WI38 (cell line): ENCODE data around the gene MAP3K1.
A peak's percentile ranks its signal among the peaks of the same experiment; 100 is the strongest.
"Not testable (repeated sequence)": the region's sequence is repeated elsewhere in the genome, so short reads cannot be mapped to it uniquely, and the experiment has no call there.

Source experiments
- H3K4me3 ChIP-seq: 2 replicates; pipeline ENCODE4 v1.5.1; 2011; ENCODE audit warnings: low read depth, mild to moderate bottlenecking, control low read depth, low read length
- TF ChIP-seq, protein P1 (sequence below): IDR thresholded peaks from 2 replicates; pipeline ENCODE4 v1.5.1; 2012; ENCODE audit warnings: low read depth, mild to moderate bottlenecking, control low read depth, low read length

Gene MAP3K1

DNA sequence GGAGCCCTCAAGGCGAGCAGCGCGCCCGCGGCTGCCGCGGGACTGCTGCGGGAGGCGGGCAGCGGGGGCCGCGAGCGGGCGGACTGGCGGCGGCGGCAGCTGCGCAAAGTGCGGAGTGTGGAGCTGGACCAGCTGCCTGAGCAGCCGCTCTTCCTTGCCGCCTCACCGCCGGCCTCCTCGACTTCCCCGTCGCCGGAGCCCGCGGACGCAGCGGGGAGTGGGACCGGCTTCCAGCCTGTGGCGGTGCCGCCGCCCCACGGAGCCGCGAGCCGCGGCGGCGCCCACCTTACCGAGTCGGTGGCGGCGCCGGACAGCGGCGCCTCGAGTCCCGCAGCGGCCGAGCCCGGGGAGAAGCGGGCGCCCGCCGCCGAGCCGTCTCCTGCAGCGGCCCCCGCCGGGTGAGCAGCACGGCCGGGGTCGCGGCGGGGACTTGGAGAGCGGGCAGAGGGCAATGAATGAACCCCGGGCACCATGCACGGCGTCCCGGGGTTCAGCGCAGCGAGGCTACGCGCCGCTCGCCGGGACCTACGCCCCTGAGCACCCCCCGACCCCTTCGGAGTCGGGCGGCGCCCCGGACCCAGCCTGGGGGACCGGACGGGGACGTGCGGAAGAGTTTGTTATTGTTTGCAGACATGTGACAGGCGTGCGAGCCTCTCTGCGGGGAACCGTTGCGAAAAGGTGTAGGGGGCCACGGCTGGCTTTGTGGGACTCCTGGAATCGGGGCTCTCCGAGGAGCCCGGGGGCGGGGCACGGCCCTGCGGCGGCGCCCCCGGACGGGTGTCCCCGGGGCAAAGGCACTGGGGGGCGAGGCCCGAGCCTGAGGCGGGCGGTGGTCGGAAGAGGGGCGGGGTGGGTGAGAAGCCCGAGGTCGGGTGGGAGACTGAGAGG lies 553 bp downstream of the MAP3K1 start:
- TF ChIP-seq, protein P1, sequence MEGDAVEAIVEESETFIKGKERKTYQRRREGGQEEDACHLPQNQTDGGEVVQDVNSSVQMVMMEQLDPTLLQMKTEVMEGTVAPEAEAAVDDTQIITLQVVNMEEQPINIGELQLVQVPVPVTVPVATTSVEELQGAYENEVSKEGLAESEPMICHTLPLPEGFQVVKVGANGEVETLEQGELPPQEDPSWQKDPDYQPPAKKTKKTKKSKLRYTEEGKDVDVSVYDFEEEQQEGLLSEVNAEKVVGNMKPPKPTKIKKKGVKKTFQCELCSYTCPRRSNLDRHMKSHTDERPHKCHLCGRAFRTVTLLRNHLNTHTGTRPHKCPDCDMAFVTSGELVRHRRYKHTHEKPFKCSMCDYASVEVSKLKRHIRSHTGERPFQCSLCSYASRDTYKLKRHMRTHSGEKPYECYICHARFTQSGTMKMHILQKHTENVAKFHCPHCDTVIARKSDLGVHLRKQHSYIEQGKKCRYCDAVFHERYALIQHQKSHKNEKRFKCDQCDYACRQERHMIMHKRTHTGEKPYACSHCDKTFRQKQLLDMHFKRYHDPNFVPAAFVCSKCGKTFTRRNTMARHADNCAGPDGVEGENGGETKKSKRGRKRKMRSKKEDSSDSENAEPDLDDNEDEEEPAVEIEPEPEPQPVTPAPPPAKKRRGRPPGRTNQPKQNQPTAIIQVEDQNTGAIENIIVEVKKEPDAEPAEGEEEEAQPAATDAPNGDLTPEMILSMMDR = no peak
- peak overlapping the region; percentile 86 for H3K4me3 ChIP-seq

DNA sequence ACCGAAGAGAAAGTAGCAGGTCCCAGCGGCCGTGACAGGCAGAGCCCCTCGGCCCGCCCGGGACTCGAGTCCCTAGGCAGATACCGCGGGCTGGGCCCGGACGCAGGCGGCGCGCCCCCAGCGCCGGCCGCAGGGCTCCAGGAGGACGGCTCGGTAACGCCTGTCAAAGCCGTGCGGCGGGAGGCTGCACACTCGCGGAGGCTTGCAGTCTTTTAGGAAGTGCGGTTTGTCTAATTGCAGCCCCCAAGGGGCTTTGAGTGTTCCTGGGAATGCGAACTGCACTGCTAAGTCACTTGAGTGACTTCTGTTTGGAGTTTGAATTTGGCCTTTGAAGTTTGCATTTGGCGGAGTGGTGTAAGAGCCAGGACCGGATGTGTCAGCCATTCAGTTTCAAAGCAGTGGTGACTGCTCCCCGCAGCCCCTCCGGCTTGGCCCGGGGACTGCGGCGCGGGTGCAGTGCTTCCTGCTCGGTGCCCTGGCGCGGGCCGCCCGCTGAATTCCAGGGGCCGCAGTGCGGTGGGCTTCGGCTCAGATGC lies 1.3 kb downstream of the MAP3K1 start:
- TF ChIP-seq, protein P1 = no peak
- H3K4me3 ChIP-seq = peak overlapping the region; percentile 86

DNA sequence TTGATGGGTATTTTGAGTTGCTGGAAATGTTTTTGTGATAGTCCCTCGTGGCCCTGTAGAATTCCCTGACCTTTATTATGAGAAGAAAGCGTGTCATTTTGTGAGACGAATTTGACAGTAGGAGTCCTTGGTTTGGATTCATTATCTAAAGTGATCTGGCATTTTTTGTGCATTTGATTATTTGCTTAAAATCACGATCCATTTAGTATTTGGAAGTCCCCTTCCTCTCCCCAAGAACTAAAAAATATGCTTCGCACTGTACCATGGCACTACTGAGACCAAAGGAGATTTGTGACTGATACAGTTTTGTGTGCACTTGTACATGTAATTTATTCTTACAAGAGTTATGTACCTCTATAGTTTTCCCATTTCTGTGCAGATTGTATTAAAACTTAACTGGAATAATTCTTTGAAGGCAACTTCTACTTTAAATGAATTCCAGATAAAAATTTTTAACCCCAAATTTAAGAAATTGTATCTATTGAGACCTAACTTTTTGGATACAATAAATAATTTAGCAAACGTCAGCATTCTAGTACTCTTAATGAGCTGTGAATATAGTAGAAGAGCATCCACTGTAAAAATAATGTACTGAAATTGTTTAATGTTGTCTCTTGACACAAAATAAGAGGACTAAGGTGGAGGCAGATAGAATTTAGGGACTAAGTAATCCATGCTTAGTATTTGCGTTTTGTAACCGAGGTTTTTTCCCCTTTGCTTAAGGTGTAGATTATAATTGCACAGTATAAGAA lies 2.1 kb downstream of the MAP3K1 start:
- H3K4me3 ChIP-seq = peak overlapping the region; percentile 86
- TF ChIP-seq, protein P1 = no peak

DNA sequence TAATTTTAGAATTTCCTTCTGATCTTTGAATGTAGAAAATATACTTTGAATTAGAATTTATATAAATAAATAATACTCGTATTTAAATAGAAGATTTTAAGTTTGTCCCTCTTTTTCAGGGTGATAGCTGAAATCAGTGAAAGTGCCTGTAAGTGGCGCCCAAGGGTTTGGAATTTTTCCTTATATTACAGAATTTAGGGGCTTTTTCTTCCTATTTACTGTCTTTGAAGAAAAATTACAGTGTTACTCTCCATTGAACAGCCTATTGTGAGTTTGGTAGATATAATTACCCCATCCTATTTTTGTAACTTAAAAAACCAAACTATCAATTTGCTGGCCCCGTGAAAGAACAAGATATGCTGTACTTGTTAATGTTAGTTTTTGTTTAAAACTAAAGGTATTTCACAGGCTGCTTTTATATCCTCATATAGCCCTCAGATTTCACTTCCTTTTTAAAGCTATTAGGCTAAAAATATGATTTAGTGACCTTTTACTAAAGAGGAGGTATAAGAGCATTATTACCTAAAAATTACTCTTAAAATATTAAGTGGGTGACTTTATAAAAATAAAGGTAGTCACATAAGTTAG lies 3.2 kb downstream of the MAP3K1 start:
- TF ChIP-seq, protein P1 = no peak
- peak overlapping the region; percentile 45 for H3K4me3 ChIP-seq

DNA sequence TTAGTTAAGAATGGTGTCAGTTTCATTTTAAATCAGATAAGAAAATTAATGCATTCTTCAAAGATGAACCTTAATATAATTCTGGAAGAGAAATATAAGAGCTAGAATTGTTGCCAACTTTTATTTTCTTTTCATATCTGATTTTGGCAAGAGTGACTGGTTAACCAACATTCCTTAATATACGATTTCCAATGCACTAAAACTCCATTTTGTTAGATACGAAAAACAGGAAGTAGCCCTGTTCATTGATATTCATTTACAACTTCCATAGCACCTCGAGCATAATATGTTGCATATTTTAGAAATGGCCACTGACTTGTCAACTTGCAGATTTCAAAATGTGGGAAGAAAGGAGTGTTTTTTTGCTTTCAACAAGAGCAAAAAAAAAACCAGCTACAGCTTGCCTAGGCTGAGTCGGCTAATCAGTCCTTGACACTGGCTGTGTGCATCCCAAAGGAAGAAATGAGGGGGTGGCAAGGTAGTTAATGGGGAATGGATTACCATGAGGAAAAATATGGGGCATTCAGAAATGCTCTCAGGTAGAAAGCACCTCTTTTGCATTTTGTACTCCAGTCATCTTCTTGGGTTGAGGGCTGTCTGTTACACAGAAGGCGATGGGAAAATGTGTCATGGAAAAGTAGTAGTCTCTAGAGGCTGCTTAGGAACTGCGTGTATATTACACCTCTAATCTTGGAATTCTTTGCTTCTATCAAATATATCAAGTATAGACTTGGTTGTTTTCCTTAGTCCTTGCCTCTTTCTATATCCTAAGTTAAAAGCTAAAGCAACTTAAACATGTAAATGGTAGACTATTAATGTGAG lies 3.9 kb downstream of the MAP3K1 start:
- TF ChIP-seq, protein P1 = no peak
- peak overlapping the region; percentile 45 for H3K4me3 ChIP-seq

DNA sequence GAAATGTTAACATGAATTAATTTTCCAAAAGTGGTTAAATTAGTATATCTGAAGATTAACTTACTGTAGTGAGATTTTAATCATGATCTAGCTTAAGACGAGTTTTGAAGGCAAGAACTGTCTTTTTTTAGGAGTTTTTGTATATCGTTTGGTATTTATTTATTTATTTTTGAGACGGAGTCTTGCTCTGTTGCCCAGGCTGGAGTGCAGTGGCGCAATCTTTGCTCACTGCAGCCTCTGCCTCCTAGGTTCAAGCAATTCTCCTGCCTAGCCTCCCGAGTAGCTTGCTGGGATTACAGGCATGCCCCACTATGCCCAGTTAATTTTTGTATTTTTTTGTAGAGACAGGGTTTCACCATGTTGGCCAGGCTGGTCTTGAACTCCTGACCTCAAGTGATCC lies 6.5 kb downstream of the MAP3K1 start:
- H3K4me3 ChIP-seq = not testable (repeated sequence)

DNA sequence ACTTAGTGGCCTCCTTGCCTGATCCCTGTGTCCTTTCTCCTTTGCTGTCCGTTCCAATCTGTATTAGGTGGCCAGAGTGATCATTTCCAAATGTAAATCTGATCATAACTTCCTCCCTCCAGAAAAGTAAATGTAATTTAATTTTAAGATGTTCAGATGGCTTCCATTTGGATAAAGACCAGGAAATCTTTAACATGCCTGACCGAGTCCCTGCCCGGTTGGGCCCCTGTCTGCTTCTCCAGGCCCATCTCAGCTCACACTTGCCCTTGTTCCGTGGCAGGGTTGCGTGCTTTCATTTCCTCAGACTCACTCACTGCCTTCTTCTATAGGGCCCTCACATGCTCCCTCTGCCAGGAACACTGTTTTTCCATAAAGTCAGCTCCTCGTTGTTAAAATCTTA lies 7.6 kb downstream of the MAP3K1 start:
- TF ChIP-seq, protein P1 = no peak
- no peak overlapping the region for H3K4me3 ChIP-seq
